Measurements from ENCODE around the gene LYRM4.

Gene LYRM4

DNA sequence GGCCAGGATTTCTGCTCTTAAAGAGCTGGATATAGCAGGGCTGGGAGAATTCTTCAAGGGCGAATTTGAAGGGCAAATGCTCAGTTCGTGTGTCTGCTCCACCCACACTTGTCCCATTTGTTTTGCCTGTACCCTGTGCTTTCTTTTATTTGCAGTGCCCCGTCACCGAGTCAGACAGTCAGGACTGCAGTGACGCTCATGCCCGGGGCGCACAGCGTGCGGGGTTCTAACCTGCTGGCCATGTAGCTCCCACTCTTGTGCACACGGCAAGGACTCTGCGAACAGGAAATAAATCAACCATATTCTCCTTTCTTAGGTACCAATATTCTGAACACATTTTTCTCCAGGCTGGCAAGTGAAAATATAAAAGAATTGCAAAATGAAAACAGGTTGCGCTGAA lies 17.7 kb downstream of the LYRM4 start:
- DNase-seq (ENCODE audit: low spot score) = no peak

DNA sequence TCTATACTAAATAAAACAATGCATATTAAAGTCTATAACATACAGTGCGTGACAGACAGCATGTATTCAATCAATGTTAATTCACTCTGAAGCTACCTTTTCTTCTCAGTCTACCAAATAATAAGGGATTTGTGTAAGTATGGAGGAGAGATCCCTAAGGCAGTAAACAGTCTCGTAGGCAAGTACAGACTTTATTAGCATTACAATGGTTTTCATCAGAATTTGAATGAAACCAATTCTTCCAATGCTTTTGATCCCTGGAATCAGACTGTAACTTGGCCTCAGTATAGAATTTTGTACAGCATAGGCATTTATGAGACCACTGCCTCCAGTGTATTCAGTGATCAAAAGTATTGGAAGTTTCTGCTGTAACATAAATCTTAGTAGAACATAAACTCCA lies 19.5 kb downstream of the LYRM4 start:
- no peak for DNase-seq (ENCODE audit: low spot score)

DNA sequence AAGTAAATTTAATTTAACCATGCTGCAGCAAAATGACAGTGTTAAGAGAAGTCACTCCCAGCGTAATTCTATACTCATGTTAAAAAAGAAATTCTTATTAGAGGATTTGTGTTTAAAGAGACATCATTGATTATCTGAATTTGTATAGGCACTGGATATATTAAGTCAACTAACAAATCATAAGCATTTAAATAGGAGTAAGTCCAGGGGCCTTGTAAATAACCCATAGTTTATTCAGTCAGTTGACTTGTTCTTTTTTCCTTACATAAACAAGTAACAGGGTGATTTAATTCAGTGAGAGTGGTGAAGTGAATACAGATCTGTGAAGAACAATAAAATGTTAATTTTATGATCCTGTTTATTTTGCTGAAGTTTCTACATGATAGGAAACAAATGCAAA lies 22.4 kb downstream of the LYRM4 start:
- DNase-seq (ENCODE audit: low spot score) = no peak

DNA sequence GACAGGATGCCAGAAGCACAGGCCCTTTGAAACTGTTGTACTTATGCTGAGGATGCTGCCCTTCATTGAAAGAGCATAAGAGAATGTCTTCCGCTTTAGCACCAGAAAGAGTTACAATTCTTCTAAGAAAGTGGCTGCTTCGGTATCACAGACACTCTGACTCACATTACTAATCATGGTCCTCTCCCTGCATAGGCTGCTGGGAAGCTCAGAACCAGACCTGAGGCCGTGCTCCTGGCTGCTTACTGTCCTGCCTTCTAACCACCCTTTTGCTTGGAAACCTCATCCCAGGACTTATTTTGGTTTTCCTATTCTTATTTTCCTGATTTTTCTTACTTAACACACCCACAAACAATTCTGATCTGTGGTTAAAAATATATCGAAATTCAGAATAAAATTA lies 22.9 kb downstream of the LYRM4 start:
- no peak for DNase-seq (ENCODE audit: low spot score)

DNA sequence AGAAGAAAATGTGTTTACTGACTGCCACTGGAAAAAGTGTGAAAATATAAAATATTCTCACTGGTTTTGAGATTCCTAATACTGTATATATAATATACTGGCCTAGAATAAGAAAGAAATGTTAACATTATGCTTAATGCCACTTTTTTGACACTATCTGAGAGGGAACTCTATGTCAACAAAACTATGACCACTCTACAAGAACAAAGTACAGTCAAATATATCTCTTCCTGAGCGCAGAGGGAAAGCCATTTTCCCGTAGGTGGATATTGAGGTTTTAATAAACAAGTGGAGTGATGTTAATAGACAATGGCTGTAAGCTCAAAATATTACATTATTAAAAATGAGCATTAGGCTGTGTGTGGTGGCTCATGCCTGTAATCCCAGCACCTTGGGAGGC lies 24.9 kb downstream of the LYRM4 start:
- DNase-seq (ENCODE audit: low spot score) = no peak

DNA sequence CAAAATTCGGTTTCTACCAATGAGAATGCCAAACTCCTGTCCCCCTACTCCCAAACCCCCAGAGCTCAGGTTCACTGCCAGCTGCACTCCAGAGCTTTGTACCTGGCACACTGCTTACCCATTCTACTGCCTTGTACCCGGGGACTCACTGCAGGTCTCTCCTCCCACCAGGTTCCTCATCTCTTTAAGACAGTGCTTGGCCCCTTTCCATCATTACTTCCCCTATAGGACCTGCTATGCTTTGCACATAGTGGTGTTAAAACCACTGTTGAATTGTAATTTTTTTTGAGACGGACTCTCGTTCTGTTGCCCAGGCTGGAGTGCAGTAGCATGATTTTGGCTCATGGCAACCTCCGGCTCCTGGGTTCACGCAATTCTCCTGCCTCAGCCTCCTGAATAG lies 25.9 kb downstream of the LYRM4 start:
- no peak for DNase-seq (ENCODE audit: low spot score)

DNA sequence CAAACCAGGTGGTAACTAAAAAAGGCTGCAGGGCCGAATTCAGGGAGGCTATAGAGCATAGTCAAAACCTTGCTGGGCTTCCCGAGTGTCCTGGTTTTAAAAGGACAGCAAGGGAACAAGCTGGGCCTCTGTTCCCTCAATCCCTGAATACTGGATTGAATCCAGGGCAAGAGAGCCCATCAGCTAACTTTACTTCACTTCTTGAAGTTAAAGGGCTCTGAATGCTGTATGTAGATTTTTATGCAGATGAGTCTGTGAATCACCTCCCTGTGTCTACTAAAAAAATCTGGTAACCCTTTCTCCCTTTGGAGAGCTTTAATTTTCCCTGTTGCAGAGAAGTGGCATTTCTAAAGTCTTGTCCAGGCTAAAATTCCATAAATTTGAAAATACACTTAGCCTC lies 29.5 kb downstream of the LYRM4 start:
- no peak for DNase-seq (ENCODE audit: low spot score)

DNA sequence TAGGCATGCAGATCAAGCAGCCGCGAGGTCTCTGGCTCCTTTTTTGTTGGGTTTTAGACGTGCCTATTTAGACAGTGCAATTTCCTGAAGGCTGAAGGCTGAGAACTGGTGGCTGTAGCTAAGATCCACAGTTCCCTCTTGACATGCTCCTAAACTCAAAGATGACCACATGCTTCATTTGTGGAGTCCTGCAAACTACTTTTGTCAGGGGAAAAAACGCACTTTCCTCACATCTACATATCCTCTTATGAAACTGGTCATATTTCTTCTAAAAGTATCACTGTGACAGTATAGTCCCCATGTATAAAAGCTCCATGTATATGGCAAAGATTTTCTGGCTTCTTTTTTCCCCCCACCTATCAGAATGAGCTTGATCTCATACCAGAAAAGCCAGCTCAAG lies 30.7 kb downstream of the LYRM4 start:
- no peak for DNase-seq (ENCODE audit: low spot score)

DNA sequence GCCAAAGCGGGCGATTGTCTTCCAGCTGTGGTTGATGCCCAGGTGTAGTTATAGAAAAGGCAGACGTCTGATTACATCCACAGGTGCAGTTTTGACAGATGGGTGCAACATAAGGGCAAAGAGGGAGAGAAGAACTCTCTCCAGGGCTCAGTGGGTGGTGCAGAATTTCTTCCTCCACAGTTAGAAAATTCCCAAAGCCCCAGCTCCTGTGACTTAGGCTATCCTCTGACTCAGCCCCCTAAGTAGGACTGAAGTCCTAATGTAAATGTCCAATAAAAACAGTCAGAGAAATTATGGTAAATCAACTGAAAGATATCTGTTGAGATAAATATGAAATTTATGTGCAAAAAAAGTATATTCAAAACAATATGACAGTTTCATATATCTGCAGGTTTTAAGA lies 31.4 kb downstream of the LYRM4 start:
- no peak for DNase-seq (ENCODE audit: low spot score)

DNA sequence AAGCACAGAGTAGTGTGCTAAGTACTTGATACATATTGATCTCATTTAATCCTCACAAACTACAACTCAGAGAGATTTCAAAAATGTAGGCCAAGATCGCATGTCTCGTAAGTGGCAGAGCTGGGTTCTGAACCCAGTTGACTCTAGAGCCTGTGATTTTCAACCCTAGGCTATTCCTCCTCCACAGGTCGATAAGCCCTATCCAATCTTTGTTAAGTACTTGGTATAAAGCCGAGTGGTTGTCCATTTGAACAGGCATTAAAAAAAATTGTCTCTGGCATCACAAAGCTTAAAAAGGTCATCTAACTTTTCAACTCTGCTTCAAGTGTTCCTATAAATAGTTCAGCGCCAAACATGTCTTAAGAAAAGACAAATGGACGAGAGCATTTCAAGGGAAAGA lies 37.4 kb downstream of the LYRM4 start:
- DNase-seq (ENCODE audit: low spot score) = no peak

DNA sequence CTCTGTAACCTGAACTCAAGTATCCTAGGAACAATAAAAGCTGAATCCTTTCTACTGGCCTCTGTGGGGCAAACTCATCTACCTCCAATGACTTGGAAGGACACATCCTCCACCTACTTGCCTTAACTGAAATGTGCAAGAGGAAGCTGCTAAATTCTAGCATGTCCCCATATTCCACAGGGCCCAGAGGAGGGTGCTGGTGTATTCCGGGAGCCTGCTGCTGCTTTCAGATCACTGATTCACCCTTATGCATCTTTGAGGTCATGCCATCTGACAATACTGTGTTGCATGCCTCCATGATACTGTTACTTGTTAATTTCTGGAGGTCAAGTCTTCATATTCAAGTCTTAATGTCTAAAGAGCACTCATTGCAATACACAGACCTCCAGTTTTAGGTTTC lies 40.3 kb downstream of the LYRM4 start:
- no peak for DNase-seq (ENCODE audit: low spot score)

DNA sequence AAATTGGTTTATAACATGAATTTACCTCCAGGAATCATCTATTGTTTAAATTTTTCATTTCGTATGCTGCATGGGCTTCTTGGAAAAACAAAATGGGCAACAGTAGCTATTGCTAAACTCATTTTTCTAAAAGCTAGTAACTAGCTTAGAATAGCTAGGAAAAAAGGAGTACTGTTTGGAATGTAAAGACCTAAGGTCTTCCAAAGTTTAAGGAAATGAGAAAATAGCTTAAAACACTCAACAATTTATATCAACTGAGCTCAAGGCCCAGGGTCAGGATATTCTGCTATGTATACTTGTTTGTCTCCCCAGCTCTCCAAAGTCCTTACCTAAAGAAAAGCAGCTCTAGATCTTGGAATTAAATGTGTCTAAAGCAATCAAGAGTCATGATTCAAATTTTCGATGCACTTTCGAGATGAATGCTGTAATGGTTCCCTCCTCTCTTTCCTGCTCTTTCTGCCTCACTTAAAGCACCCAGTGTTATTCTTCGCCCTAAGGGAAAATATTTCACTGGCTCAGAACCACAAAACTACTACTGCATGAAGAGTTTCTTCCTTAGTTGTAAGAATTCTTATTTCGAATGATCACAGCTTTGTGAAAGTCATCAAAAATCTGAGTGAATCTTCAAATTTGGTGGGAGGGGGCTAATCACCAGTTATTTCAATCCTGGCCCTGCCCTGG lies 41.6 kb downstream of the LYRM4 start:
- DNase-seq (ENCODE audit: low spot score) = no peak

DNA sequence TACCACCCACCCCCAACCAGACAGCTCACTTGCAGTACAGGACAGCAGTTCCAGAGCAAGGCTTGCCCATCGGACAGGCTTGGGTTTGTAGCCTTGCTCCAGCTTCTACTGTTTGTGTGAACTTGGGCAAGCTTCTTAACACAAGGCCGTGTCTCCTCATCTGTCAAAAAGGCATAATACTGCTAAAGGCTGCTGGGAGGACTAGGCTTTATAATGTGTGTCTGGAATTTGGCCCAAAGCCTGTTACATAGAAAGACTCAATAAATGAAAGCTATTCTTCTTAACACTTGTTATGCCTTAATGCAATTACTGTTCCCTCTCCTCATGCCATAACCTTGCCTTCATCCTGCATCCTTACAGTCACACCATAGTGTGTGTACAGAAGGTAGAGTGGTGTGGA lies 43.4 kb downstream of the LYRM4 start:
- DNase-seq (ENCODE audit: low spot score) = no peak

DNA sequence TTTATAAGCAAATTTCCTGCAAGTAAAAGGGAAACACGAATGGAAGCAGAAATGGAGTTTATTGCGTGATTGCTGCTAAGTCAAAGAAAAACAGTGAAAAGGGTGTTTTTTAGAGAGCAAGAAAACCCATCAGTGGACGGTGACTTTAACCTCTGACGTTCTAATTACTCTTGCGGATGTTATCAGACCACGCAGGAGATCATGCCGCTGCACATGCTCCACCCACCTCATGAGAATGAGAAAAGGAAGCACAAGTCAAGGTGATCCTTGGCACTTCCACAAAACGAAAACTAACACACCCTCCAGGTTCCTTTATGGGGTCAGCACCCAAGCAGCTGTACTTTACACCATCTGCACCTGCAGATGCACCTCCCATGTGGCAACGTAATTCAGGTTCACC lies 45.0 kb downstream of the LYRM4 start:
- no peak for DNase-seq (ENCODE audit: low spot score)

DNA sequence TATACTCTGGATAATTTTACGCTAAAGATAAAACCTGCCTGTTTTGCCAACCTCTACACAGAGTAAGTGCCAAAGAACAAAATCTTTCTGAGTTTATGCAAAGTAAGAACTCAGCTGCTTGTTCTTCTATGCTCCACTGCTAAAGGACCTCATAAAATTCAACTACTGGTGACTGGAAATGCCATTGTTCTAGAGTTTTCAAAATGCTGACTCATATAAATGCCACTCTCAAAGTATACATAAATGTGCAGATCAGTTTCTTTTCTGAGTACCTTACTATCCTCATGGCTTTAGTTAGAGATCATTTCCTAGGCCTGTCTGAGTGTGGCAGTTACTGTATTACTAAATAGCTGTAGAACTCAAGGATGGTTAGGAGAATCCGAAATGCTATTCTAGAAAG lies 45.6 kb downstream of the LYRM4 start:
- DNase-seq (ENCODE audit: low spot score) = no peak

DNA sequence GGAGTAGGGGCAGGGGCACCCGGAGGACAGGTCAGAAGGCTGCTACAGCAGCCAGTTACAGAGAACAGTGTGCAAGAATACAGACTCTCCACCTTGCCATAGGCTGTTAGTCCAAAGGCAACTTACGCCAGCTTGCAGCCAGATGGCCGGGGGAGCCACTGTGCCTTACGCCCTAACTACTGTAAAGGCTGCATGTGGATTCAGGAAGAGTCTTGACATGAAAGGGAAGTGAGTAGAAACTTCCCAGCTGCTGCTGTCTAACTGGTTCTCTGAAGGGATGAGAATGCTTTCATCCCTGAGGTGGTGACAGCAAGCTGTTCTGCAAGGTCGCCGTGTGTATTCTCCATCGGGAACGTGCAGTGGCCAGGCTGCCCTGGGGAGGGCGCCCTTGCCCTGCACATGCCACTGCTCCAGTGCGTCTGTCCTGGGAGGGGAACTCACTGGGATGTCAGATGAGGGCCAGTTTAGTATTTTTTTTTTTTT lies 46.1 kb downstream of the LYRM4 start:
- DNase-seq (ENCODE audit: low spot score) = peak; percentile 41

DNA sequence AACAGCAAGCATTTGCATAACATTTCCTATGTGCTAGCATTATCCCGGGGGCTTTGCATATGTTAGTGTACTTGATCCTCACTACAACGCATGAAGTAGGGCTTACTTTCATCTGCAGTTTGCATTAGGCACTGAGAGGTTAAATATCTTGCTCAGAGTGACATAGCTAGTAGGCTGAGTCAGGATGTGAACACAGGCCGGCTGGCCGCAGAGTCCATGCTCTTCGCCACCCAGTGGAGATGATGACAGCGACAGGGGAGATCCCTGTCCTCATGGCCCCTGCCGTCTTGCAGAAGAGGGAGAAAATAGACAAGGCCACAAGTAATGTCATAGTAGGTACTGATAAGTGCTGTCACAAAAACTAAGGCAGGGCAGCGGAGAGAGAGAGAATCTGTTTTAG lies 46.9 kb downstream of the LYRM4 start:
- peak; percentile 49 for DNase-seq (ENCODE audit: low spot score)

DNA sequence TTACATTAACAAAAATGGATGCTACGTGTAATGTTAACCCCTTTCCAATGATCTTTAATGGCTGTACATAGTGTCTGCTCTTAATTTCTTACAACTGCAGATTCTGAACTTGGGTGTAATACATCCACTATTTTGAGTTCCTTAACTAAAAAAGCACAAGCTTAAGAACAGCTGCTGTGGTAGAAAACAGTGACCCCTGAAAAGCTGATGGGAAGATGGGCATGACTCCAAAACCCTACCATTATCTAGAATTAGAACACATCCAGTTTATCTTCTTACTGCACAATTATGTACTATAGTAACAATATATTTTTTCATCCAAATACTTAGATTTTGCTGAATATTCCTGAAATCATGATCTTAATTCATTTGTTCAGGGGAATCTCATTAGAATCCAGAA lies 49.3 kb downstream of the LYRM4 start:
- no peak for DNase-seq (ENCODE audit: low spot score)

DNA sequence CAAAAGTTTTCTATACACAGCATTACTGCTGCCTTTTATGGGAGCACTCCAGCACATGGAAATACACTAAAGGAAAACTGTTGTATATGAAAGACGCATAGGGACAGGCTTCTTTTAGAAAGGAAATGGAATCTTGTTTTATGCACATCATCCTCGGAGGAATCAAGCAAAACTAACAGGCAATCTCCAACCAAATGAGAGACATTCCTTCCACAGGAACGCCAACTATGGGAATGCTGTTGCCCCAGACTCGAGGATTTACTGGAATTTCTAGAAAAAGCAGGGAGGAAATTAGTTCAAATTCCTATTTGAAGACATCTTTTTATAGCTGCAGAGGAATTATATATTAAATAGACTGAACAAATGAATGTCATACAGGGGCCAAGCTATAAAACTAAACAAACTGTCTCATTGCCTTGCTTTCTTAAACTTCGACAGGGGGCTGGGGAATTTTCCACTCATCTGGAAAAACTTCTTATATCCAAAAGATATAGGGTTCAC lies 52.2 kb downstream of the LYRM4 start:
- no peak for DNase-seq (ENCODE audit: low spot score)

DNA sequence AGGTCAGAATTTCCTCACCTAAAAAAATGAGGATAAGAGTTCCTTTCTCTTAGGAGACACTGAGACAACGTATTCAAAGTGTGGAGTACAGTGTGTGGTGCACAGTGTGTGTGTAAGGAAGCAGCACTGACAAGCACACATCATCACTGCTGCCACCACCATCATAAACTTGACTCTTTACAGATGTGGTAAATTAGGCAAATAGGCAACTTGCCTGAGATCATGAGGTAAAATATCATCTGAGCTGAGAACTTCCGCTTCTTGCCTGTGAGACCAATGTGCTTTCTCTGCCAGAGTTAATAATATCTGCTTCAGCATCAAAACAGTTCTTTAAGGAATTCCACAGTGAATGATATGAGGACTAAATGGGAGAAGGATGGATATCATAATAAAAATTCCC lies 52.7 kb downstream of the LYRM4 start:
- DNase-seq (ENCODE audit: low spot score) = no peak

DNA sequence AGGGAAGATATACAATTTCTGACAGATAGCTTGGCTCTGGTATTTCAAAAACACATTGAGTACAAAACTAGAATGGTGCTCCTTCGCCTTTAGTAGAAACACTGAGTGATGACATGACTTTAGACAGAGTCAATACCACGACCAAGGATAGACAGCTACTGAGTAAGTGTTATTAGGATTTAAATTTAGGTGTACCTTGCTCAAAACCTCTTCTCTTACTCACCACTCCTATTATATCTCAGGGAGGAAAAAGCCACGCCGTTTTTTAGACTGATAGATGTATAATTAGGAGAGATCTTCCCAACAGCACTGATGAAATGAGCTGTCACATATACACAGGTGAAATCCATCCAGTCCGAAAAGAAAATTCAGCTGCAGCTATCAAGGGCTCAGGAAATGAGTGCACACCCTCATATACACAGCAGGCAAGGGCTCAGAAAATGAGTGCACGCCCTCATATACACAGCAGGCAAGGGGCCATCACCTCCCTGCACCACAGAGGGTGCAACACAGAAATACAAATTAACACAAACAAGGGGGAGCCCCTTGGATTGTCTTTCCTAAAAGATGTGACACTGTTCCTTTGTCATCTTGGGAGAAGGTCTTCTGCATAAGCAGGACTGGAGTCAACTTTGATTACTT lies 53.7 kb downstream of the LYRM4 start:
- no peak for DNase-seq (ENCODE audit: low spot score)

DNA sequence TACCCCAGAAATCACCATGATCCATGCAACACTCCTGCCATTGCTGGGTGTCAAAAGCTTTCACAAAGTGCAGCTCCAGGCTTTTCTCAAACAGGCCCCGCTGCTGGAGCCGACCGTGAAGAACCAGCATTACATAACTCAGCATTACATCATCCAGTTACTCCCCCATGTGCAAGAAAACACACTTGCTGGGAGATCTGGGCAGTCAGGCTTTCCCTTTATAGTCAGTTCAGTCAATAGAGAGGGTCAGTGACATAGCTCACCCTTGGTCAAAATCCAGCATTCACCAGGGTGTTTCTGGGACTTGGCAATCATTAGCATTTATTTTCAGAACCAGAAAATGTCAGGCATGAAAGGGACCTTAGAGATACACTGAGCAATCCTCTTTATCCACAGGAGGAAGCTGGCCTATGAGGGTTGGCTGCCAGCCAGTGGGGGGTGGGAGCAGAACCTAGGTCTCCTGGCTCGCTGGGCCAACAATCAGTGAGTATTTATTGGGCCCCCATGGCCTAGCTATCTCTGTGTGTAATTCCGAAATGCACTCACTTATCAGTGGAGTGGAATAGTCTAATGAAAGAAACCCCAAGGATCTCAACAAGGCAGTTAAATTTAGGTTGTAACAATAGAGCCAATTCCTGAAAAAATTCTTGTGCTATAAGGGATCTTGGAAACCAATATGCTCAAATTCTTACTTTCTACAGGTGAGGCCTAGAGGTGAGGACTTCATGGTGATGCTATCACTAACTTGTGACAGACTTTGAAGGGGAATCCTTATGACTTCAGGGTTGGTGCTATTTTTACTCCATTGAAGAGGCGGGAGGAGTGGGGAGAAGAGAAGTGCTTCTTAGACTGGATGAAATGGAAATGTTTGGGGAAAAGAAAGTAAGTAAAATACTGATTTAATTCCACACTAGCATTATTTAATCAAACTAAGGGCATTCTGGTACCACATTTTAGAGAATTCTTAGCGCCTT lies 54.6 kb downstream of the LYRM4 start:
- DNase-seq (ENCODE audit: low spot score) = peak; percentile 42

DNA sequence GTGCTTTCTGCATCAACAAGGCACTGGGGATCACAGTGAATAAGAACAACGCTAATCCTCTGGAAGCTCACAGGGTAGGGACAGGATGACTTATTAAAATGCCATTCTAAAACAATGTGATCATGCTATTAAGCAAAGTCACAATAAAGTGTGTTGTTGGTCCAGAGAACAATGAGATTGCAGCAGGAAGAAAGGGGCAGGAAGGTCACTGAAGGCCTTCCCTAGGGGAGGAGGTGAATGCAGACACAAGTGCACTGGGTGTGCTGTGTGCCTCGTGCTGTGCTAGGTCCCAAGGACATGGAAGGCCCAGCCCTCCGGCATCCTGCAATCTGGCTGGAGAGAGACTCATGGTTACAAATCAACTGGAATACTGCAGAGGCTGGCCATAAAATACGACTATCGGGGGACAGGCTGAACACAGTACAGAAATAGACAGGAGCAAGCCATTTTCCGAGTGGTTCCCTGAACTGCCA lies 55.7 kb downstream of the LYRM4 start:
- no peak for DNase-seq (ENCODE audit: low spot score)

Measured in AG08396 (cell line).